ENCODE measurements around the gene MYOZ3. TPM values are rescaled to one million over a fixed set of nuclear protein-coding genes. Genes with fewer than 3 reads are reported as not detected.

The MYOZ3 gene
- polyA plus RNA-seq, 1 of the 3 experiments (the other 2 are of a cell fraction): 0.26 TPM

DNA sequence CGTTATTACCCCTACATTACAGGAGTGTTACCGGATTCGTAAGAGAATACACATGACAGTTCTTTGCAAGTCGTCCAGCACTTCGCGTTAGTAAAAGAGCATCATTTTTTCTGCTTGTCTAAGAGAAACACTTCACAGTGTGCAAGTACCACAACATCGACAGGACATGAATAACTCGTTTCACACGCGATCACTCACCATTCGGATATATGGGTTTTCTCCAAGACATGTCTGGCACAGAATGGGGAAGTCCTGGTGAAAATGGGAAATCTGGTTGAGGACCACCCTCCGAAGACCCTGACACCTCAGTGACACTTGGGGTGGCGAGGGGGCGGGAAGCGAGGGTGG, 39.2 kb downstream of the MYOZ3 start:
- ChIA-PET POLR2A (interaction anchor here (0.9 to 1.9 kb wide), 12 partner anchors 11 to 251 kb away, joined by 3 to 10 read pairs (median 4); partner anchors contain the start of genes DCTN4 and SMIM3), CTCF (interaction anchor here (0.5 to 3.0 kb wide), 37 partner anchors 9 to 468 kb away, joined by 3 to 35 read pairs (median 4); partner anchors contain the start of genes DCTN4, MYOZ3 and SMIM3)
- peaks cover 30% of the 10 kb centered on the region for H3F3A ChIP-seq (replicated peaks; ENCODE audit: insufficient read depth)
- peaks cover 11 to 15% of the 10 kb centered on the region in 2 experiments for H3K4me1 ChIP-seq (ENCODE audit: control insufficient read depth in 1 of 2, insufficient read depth in 2 of 2, low read depth in 1 of 2, low read length in 1 of 2)
- peaks cover 28% of the 10 kb centered on the region for H3K79me2 ChIP-seq (ENCODE audit: insufficient read depth)
- H3K4me3 ChIP-seq (ENCODE audit: low read depth in 2 of 2, low read length in 1 of 2): peak overlapping the region; percentile 76 to 98
- no peaks in the 10 kb centered on the region for H3K9me2 ChIP-seq
- H3K27me3 ChIP-seq (ENCODE audit: insufficient read depth): no peaks in the 10 kb centered on the region
- 6% methylated on average over 15 of the region's 15 CpGs for whole genome bisulfite sequencing (ENCODE audit: low lambda C conversion rate)
- peak overlapping the region; percentile 87 to 95 for H3K27ac ChIP-seq (ENCODE audit: low read depth in 2 of 2, low read length in 1 of 2)
- H3K9me3 ChIP-seq: no peaks in the 10 kb centered on the region
- DNase-seq: no peak
- H3K4me2 ChIP-seq: peak overlapping the region; percentile 81
- TF ChIP-seq YY1 (IDR thresholded peaks at IDR 0.05; ENCODE audit: low read depth): no peak
- no peak for TF ChIP-seq RXRA (IDR thresholded peaks at IDR 0.05; ENCODE audit: borderline replicate concordance, low read depth)
- no peak for TF ChIP-seq EZH2phosphoT487 (IDR thresholded peaks at IDR 0.05; ENCODE audit: borderline replicate concordance, low read depth)
- no peak for TF ChIP-seq ELF1 (IDR thresholded peaks at IDR 0.05)
- TF ChIP-seq, protein P1, sequence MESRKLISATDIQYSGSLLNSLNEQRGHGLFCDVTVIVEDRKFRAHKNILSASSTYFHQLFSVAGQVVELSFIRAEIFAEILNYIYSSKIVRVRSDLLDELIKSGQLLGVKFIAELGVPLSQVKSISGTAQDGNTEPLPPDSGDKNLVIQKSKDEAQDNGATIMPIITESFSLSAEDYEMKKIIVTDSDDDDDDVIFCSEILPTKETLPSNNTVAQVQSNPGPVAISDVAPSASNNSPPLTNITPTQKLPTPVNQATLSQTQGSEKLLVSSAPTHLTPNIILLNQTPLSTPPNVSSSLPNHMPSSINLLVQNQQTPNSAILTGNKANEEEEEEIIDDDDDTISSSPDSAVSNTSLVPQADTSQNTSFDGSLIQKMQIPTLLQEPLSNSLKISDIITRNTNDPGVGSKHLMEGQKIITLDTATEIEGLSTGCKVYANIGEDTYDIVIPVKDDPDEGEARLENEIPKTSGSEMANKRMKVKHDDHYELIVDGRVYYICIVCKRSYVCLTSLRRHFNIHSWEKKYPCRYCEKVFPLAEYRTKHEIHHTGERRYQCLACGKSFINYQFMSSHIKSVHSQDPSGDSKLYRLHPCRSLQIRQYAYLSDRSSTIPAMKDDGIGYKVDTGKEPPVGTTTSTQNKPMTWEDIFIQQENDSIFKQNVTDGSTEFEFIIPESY (IDR thresholded peaks at IDR 0.05; ENCODE audit: borderline replicate concordance, low read depth): no peak
- TF ChIP-seq, protein P2, sequence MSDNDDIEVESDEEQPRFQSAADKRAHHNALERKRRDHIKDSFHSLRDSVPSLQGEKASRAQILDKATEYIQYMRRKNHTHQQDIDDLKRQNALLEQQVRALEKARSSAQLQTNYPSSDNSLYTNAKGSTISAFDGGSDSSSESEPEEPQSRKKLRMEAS (IDR thresholded peaks at IDR 0.05; ENCODE audit: low read depth): no peak
- TF ChIP-seq FOXM1 (IDR thresholded peaks at IDR 0.05; ENCODE audit: low read depth): no peak
- no peak for TF ChIP-seq GATA2 (CRISPR knock-in tag; IDR thresholded peaks at IDR 0.05)
- TF ChIP-seq POLR2AphosphoS5 (IDR thresholded peaks at IDR 0.05; ENCODE audit: low read depth, low read length): no peak
- no peak for TF ChIP-seq EP300 (IDR thresholded peaks at IDR 0.05; ENCODE audit: borderline replicate concordance in 1 of 2, low read depth in 1 of 2, low read length in 1 of 2)
- no peak for TF ChIP-seq GABPA (IDR thresholded peaks at IDR 0.05; ENCODE audit: low read depth)
- TF ChIP-seq NFIC (IDR thresholded peaks at IDR 0.05; ENCODE audit: borderline replicate concordance): no peak
- TF ChIP-seq, protein P3, sequence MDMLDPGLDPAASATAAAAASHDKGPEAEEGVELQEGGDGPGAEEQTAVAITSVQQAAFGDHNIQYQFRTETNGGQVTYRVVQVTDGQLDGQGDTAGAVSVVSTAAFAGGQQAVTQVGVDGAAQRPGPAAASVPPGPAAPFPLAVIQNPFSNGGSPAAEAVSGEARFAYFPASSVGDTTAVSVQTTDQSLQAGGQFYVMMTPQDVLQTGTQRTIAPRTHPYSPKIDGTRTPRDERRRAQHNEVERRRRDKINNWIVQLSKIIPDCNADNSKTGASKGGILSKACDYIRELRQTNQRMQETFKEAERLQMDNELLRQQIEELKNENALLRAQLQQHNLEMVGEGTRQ (IDR thresholded peaks at IDR 0.05; ENCODE audit: borderline replicate concordance, low read depth, low read length): no peak
- TF ChIP-seq MXI1 (IDR thresholded peaks at IDR 0.05; ENCODE audit: low read depth, low read length): no peak
- H4K20me1 ChIP-seq (ENCODE audit: insufficient read depth): peaks cover 4% of the 10 kb centered on the region; the same call in 1 of the 2 replicates
- H2AFZ ChIP-seq (ENCODE audit: low read depth): peak overlapping the region; percentile 93
- peak overlapping the region; percentile 93 for H3K9ac ChIP-seq
- H3K36me3 ChIP-seq (replicated peaks in 1 of 2; ENCODE audit: control insufficient read depth in 1 of 2, insufficient read depth in 2 of 2, low read length in 1 of 2): peaks cover 37 to 39% of the 10 kb centered on the region in 2 experiments
